H1 (cell line): ENCODE measurements around the gene FERMT2. TPM values are rescaled to one million over a fixed set of nuclear protein-coding genes. Genes with fewer than 3 reads are reported as not detected.

Experiments used
- CTCF ChIA-PET: fragments of 300-600 bp; sonication (Branson Sonifier 250); formaldehyde crosslinking; loops from one replicate; lab custom pipeline; 2021; ENCODE audit not compliant: partially characterized antibody; lab: Charles Lee
- POLR2A ChIA-PET: fragments of 300-600 bp; sonication (Branson Sonifier 250); formaldehyde crosslinking; loops from one replicate; lab custom pipeline; 2021; ENCODE audit warnings: inconsistent platforms; ENCODE audit not compliant: partially characterized antibody; lab: Charles Lee
- DNase-seq, 2 experiments: peaks; one replicate each; pipeline versions ENCODE4 v3.0.0 to v3.0.0-alpha.2; 2010 to 2022; ENCODE audit warnings: low spot score in 2 of 2, low read depth in 1 of 2, mixed read lengths in 1 of 2
- FAIRE-seq: peaks from 2 replicates; lab custom pipeline; 2011; peaks lifted over from hg19 to GRCh38; lab: Jason Lieb, UNC
- H2AFZ ChIP-seq: 2 replicates; pipeline ENCODE4 v1.8.1; 2012; ENCODE audit warnings: low read length, inconsistent platforms
- H2AK5ac ChIP-seq: 2 replicates; pipeline ENCODE4 v1.6.1; 2013; ENCODE audit warnings: low read depth, low read length
- H2BK120ac ChIP-seq: replicated peaks from 2 replicates; pipeline ENCODE3; 2013; ENCODE audit warnings: low read depth, low read length, inconsistent platforms
- H2BK12ac ChIP-seq: 2 replicates; pipeline ENCODE4 v1.6.1; 2013; ENCODE audit warnings: low read depth, low read length
- H2BK15ac ChIP-seq: 2 replicates; pipeline ENCODE4 v1.6.1; 2013; ENCODE audit warnings: low read length
- H2BK20ac ChIP-seq: 2 replicates; pipeline ENCODE4 v1.6.1; 2013; ENCODE audit warnings: low read length
- H2BK5ac ChIP-seq: 2 replicates; pipeline ENCODE4 v1.6.1; 2013; ENCODE audit warnings: low read depth, low read length
- H3K14ac ChIP-seq: 2 replicates; pipeline ENCODE4 v1.6.1; 2013; ENCODE audit warnings: inconsistent platforms; ENCODE audit not compliant: insufficient read length
- H3K18ac ChIP-seq: 2 replicates; pipeline ENCODE4 v1.6.1; 2013; ENCODE audit warnings: low read length; ENCODE audit errors: extremely low read depth
- H3K23ac ChIP-seq: 2 replicates; pipeline ENCODE4 v1.6.1; 2013; ENCODE audit warnings: inconsistent platforms; ENCODE audit not compliant: insufficient read length
- H3K23me2 ChIP-seq: 2 replicates; pipeline ENCODE4 v1.6.1; 2013; ENCODE audit warnings: low read depth, low read length
- H3K27ac ChIP-seq: 2 replicates; pipeline ENCODE4 v1.6.1; 2011; ENCODE audit warnings: low read depth, low read length, inconsistent platforms
- H3K27me3 ChIP-seq, 4 experiments: replicated peaks in 1 of 4; 1 replicate in 1 of 4; 2 replicates in 3 of 4; pipeline versions ENCODE4 v1.6.1 to v1.8.1; 2011 to 2013; ENCODE audit warnings: low read length in 3 of 4, mild to moderate bottlenecking in 3 of 4, inconsistent platforms in 2 of 4, mixed read lengths in 2 of 4, moderate library complexity in 1 of 4; ENCODE audit not compliant: control insufficient read depth in 3 of 4, insufficient read depth in 3 of 4; ENCODE audit errors: extremely low read depth in 1 of 4
- H3K36me3 ChIP-seq, 4 experiments: 2 replicates each; pipeline versions ENCODE4 v1.6.1 to v1.8.1; 2011 to 2013; ENCODE audit warnings: mild to moderate bottlenecking in 4 of 4, low read length in 3 of 4, moderate library complexity in 2 of 4, control low read depth in 1 of 4, inconsistent platforms in 1 of 4; ENCODE audit not compliant: insufficient read depth in 4 of 4, control insufficient read depth in 2 of 4
- H3K4ac ChIP-seq: replicated peaks from 2 replicates; pipeline ENCODE3; 2013; ENCODE audit warnings: low read length, low read depth, mixed read lengths, inconsistent platforms; ENCODE audit not compliant: insufficient read length
- H3K4me1 ChIP-seq, 4 experiments: replicated peaks in 1 of 4; 1 replicate in 1 of 4; 2 replicates in 3 of 4; pipeline versions ENCODE4 v1.6.1 to v1.8.1; 2011 to 2013; ENCODE audit warnings: low read length in 3 of 4, inconsistent platforms in 2 of 4, mixed read lengths in 1 of 4; ENCODE audit not compliant: insufficient read depth in 4 of 4, control insufficient read depth in 3 of 4
- H3K4me2 ChIP-seq, 2 experiments: 2 replicates each; pipeline versions ENCODE4 v1.6.1 to v1.8.1; 2011 to 2013; ENCODE audit warnings: low read depth in 2 of 2, low read length in 2 of 2, control low read depth in 1 of 2, inconsistent platforms in 1 of 2, mild to moderate bottlenecking in 1 of 2; ENCODE audit not compliant: insufficient read depth in 1 of 2
- H3K4me3 ChIP-seq, 4 experiments: fragments of 200-600, 300-600 bp in 1 of 4; sonication (generic), shearing (Covaris generic), sonication (Bioruptor Twin) in 1 of 4; 2 replicates each; pipeline versions ENCODE4 v1.5.1 to v1.8.1; 2011 to 2016; ENCODE audit warnings: low read length in 4 of 4, low read depth in 3 of 4, control low read depth in 2 of 4, inconsistent platforms in 2 of 4, mild to moderate bottlenecking in 2 of 4, mixed read lengths in 1 of 4, moderate library complexity in 1 of 4; ENCODE audit not compliant: insufficient read depth in 2 of 4; ENCODE audit errors: extremely low read depth in 1 of 4
- H3K56ac ChIP-seq: replicated peaks from 2 replicates; pipeline ENCODE3; 2013; ENCODE audit warnings: low read depth, mild to moderate bottlenecking, mixed read lengths, low read length, inconsistent platforms; ENCODE audit not compliant: insufficient read length
- H3K79me1 ChIP-seq: 2 replicates; pipeline ENCODE4 v1.6.1; 2013; ENCODE audit warnings: low read depth, low read length, control low read depth
- H3K79me2 ChIP-seq, 2 experiments: 2 replicates each; pipeline versions ENCODE4 v1.6.1 to v1.8.1; 2012 to 2013; ENCODE audit warnings: low read length in 2 of 2, mild to moderate bottlenecking in 2 of 2, inconsistent platforms in 1 of 2; ENCODE audit not compliant: insufficient read depth in 2 of 2, control insufficient read depth in 1 of 2
- H3K9ac ChIP-seq, 4 experiments: replicated peaks in 1 of 4; 1 replicate in 1 of 4; 2 replicates in 3 of 4; pipeline versions ENCODE4 v1.6.1 to v1.8.1; 2011 to 2013; ENCODE audit warnings: low read depth in 3 of 4, low read length in 3 of 4, control low read depth in 2 of 4, mild to moderate bottlenecking in 2 of 4, moderate library complexity in 2 of 4, inconsistent platforms in 1 of 4; ENCODE audit errors: extremely low read depth in 1 of 4
- H3K9me3 ChIP-seq, 2 experiments: 2 replicates each; pipeline versions ENCODE4 v1.6.1 to v1.8.1; 2012 to 2013; ENCODE audit warnings: mild to moderate bottlenecking in 2 of 2, moderate library complexity in 2 of 2, control low read depth in 1 of 2, inconsistent platforms in 1 of 2, low read depth in 1 of 2, low read length in 1 of 2, mixed read lengths in 1 of 2; ENCODE audit not compliant: insufficient read depth in 2 of 2
- H4K20me1 ChIP-seq, 2 experiments: replicated peaks in 1 of 2; 2 replicates each; pipeline versions ENCODE3 to v1.8.1; 2011 to 2013; ENCODE audit warnings: inconsistent platforms in 2 of 2, low read length in 2 of 2, mild to moderate bottlenecking in 1 of 2; ENCODE audit not compliant: insufficient read depth in 2 of 2, control insufficient read depth in 1 of 2
- H4K5ac ChIP-seq: 2 replicates; pipeline ENCODE4 v1.6.1; 2013; ENCODE audit warnings: low read length, low read depth, mixed read lengths, inconsistent platforms; ENCODE audit not compliant: insufficient read length
- H4K8ac ChIP-seq: 2 replicates; pipeline ENCODE4 v1.8.0; 2013; ENCODE audit warnings: mild to moderate bottlenecking, moderate library complexity, low read length, inconsistent platforms; ENCODE audit not compliant: insufficient read depth; ENCODE audit errors: extremely low read depth
- H4K91ac ChIP-seq: replicated peaks from 2 replicates; pipeline ENCODE3; 2013; ENCODE audit warnings: low read length, mixed read lengths, inconsistent platforms; ENCODE audit not compliant: insufficient read length
- CHD2 ChIP-seq: IDR thresholded peaks from 2 replicates; pipeline ENCODE4 v1.6.1; 2012; ENCODE audit warnings: low read length, improper control_type of control experiment
- SAP30 ChIP-seq: fragments of 300-600 bp; sonication (generic); IDR thresholded peaks from 2 replicates; pipeline ENCODE4 v1.7.1; 2012; ENCODE audit warnings: low read length, moderate library complexity, mild to moderate bottlenecking, inconsistent platforms; ENCODE audit not compliant: insufficient read depth, insufficient replicate concordance
- SUZ12 ChIP-seq: fragments of 200-600 bp; sonication (generic); IDR thresholded peaks from 2 replicates; pipeline ENCODE4 v1.6.1; 2012; ENCODE audit warnings: mild to moderate bottlenecking, inconsistent platforms, low read length, moderate library complexity, mixed read lengths
- WGBS, 2 experiments: shearing (Covaris generic) in 1 of 2; methylation state at CpG; one replicate each; pipeline versions ENCODE4 v1.1.6 to v1.1.7; 2013 to 2015; ENCODE audit warnings: low lambda C conversion rate in 2 of 2, mixed read lengths in 2 of 2, inconsistent platforms in 1 of 2, low coverage in 1 of 2, missing lambda C conversion rate in 1 of 2; ENCODE audit not compliant: insufficient replicate concordance in 2 of 2, insufficient coverage in 1 of 2, insufficient read length in 1 of 2; ENCODE audit errors: extremely low coverage in 1 of 2, missing lambda C conversion rate in 1 of 2; 5-methylcytosine and 5-hydroxymethylcytosine counted together
- polyA plus RNA-seq, 7 experiments: library from polyadenylated mRNA; depleted of rRNA in 3 of 7; stranded (reverse) in 5 of 7; unstranded in 2 of 7; fragments of >200 nt in 5 of 7; fragments of 200-250 nt in 2 of 7; gene quantifications; 1 replicate in 5 of 7; 2 replicates in 1 of 7; 4 replicates in 1 of 7; pipeline versions ENCODE4 v1.2.1 to v1.2.3, GENCODE V29; 2011 to 2013; ENCODE audit warnings: missing spikeins in 2 of 7, mixed read lengths in 2 of 7
- total RNA-seq: library from RNA; stranded (reverse); fragmentation: NEBNext Ultra II Directional; extraction: Animal tissue kit (Norgen Biotek cat#: 25700); gene quantifications from 2 replicates; pipeline ENCODE4 v1.2.1, GENCODE V29; 2021

FERMT2 gene
- total and polyA plus RNA-seq, 2 of the 8 experiments (the other 6 are each of a cell fraction or from before 2014, with no cell fraction given) = 53.3 to 142 TPM

DNA sequence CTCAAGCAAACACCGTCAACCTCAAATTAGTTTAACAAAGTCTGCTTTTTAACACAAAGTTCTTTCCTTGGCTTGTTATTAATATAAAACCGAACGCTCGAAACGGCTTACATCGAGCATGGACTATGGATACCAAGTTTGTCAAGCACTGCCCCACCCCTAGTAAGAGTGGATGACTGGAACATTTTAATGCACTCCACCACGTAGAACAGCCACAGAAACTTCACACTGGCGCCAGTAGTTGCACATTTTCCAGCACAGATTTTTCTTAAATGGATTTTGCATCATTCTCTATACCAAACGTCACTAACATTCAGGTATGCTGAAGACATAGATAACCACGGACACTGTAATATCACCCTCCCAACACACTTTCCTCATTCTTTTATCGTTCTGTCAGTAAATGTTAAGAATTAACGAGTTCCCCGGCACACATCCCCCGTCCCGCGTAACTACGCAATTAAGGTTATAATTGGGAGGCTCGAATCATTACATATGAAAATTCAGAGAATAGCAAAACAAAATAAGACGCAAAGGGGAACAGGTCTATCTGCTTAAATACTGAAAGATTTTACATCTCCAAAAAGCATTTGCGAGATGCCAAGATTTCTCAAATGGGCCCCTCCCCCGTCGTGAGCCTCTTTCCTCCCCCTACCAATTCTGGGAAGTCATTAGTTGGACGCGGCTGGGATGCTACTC, 990 bp downstream of the FERMT2 start:
- CTCF ChIA-PET = interaction anchor here (1.4 kb wide), 1 partner anchor 61 kb away, joined by 5 read pairs; no protein-coding TSS in a partner anchor
- Histone ChIP-seq H3K4ac (no peak overlapping the region), H3K18ac (peak overlapping the region; percentile 96; the same call in 1 of the 2 replicates), H3K27me3 (no peaks in the 10 kb centered on the region), H3K79me2 (peaks cover 22 to 56% of the 10 kb centered on the region in 2 experiments; a peak in 3 of 4 replicates), H3K56ac (peak overlapping the region; percentile 18), H3K4me1 (peaks cover under 1 to 9% (median 4%) of the 10 kb centered on the region in 4 experiments; a peak in 5 of 7 replicates), H2BK15ac (no peak overlapping the region), H2BK5ac (peak overlapping the region; percentile 84), H2BK120ac (no peak overlapping the region), H4K91ac (no peak overlapping the region), H3K14ac (no peak overlapping the region), H3K23me2 (peaks cover 7% of the 10 kb centered on the region), H2BK12ac (peak overlapping the region; percentile 98), H4K20me1 (peaks cover 2 to 5% of the 10 kb centered on the region in 2 experiments), H2AFZ (peak overlapping the region; percentile 48; the same call in 1 of the 2 replicates), H3K4me3 (peak overlapping the region; percentile 65 to 99 (median 96)), H3K79me1 (peaks cover 2% of the 10 kb centered on the region; the same call in 1 of the 2 replicates), H3K4me2 (peak overlapping the region; percentile 83 to 96), H3K9me3 (no peaks in the 10 kb centered on the region), H3K23ac (no peak overlapping the region), H3K27ac (peak overlapping the region; percentile 82), H4K5ac (no peak overlapping the region), H2BK20ac (no peak overlapping the region), H2AK5ac (peak overlapping the region; percentile 20; the same call in 1 of the 2 replicates), H3K9ac (peak overlapping the region; percentile 81 to 92 (median 85)), H4K8ac (no peak overlapping the region), H3K36me3 (peaks cover 0 to 21% (median 2%) of the 10 kb centered on the region in 4 experiments; a peak in 3 of 8 replicates)
- DNase-seq = no peak
- FAIRE-seq = no peak
- POLR2A ChIA-PET = interaction anchor here (1.0 to 2.0 kb wide), 3 partner anchors 14 to 103 kb away, joined by 3 to 7 read pairs (median 3); no protein-coding TSS in a partner anchor
- WGBS, 2 experiments = 5% methylated on average over 24 of the region's 24 CpGs; no CpG with 5 or more reads in 1 of the 2 experiments
- TF ChIP-seq SUZ12 (no peak), CHD2 (no peak), SAP30 (peak; percentile 62)
